Measurements from ENCODE around the gene ZNF654. TPM values are rescaled to one million over a fixed set of nuclear protein-coding genes. Genes with fewer than 3 reads are reported as not detected.

Gene ZNF654
- polyA plus RNA-seq, 1 of the 3 experiments (the other 2 are of a cell fraction), result 1.6 TPM

- peak overlapping the region; percentile 99 for H3K9ac ChIP-seq
- H3K36me3 ChIP-seq (replicated peaks in 1 of 2; ENCODE audit: control insufficient read depth in 1 of 2, insufficient read depth in 2 of 2, low read length in 1 of 2), result peaks cover 10% of the 10 kb centered on the region in 2 experiments
- peak overlapping the region; percentile 98 for H2AFZ ChIP-seq (ENCODE audit: low read depth)
- H3K9me2 ChIP-seq, result no peaks in the 10 kb centered on the region
- peak; percentile 47 for DNase-seq
- H3K4me3 ChIP-seq (ENCODE audit: low read depth in 2 of 2, low read length in 1 of 2), result peak overlapping the region; percentile 98 to 100
- ChIA-PET CTCF (interaction anchor here (0.9 to 1.4 kb wide), 3 partner anchors 10 to 36 kb away, joined by 4 to 6 read pairs (median 5); no protein-coding TSS in a partner anchor), POLR2A (interaction anchor here (1.1 to 1.8 kb wide), 4 partner anchors 14 to 90 kb away, joined by 3 to 17 read pairs (median 4); partner anchors contain the start of genes CGGBP1 and ZNF654)
- peaks cover 6% of the 10 kb centered on the region for H3F3A ChIP-seq (replicated peaks; ENCODE audit: insufficient read depth)
- H4K20me1 ChIP-seq (ENCODE audit: insufficient read depth), result no peaks in the 10 kb centered on the region; the same call in 1 of the 2 replicates
- peaks cover 88% of the 10 kb centered on the region for H3K79me2 ChIP-seq (ENCODE audit: insufficient read depth)
- no peaks in the 10 kb centered on the region for H3K27me3 ChIP-seq (ENCODE audit: insufficient read depth)
- 2% methylated on average over 16 of the region's 16 CpGs for WGBS (ENCODE audit: low lambda C conversion rate)
- H3K27ac ChIP-seq (ENCODE audit: low read depth in 2 of 2, low read length in 1 of 2), result peak overlapping the region; percentile 88 to 97
- TF ChIP-seq CHD2 (IDR thresholded peaks at IDR 0.05; ENCODE audit: low read length, partially characterized antibody) (peak; percentile 35), RCOR1 (IDR thresholded peaks at IDR 0.05; ENCODE audit: low read length) (no peak)
- H3K4me2 ChIP-seq, result peak overlapping the region; percentile 82
- peaks cover 4 to 14% of the 10 kb centered on the region in 2 experiments; a peak in 3 of 4 replicates for H3K4me1 ChIP-seq (ENCODE audit: control insufficient read depth in 1 of 2, insufficient read depth in 2 of 2, low read depth in 1 of 2, low read length in 1 of 2)
- no peaks in the 10 kb centered on the region for H3K9me3 ChIP-seq
These were observed 90.0 kb downstream of the ZNF654 start for GRCh38 chr3:88149101-88149508.

DNA sequence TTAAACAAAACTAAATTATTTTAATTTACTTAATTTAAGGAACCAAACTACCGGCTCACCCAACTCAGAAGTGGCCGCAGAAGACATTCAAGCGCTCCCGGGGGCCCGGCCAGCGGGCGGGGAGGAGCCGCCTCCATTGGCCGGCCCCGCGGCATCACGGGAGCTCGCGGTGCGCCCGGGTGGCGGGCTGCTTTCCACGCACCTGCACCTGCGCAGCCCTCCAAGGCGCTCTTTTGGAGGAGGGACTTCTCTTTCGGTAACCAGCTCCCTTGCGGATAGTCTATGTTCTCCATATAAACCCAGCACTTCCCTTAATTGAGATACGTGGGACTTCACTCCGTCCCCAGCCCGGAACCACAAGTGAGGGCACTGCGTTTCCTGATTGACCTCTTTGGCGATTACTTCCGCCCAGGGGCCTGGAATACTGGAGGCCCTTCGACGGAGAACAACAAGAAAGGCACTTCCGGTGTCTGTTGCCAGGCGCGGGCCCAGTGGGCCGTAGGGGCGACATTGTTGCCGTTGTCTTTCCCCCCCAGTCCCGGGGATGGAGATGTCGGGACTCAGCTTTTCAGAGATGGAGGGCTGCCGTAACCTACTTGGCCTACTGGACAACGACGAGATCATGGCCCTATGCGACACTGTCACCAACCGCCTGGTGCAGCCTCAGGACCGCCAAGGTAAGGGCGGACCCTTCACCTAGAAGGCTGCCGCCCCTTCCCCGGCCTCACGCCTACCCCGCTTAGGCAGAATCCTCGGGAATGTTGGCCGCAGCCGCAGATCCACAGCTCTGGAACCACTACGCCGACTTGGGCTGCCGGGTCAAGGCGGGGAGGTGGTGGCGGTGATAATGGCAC, 90.7 kb downstream of the ZNF654 start, which contains the start of gene C3orf38:
TSS of gene C3orf38 (plus strand) at position 451 of the 854 bp plus-strand sequence. CDS start at position 545, 94 bp downstream.
- Histone ChIP-seq H3K4me3 (ENCODE audit: low read depth in 2 of 2, low read length in 1 of 2) (peak within 1 kb of the TSS; percentile 98 to 100), H3K9me3 (no peaks in the 10 kb centered on the region), H3K27ac (ENCODE audit: low read depth in 2 of 2, low read length in 1 of 2) (peak within 1 kb of the TSS; percentile 88 to 97), H3K4me1 (ENCODE audit: control insufficient read depth in 1 of 2, insufficient read depth in 2 of 2, low read depth in 1 of 2, low read length in 1 of 2) (peaks cover 4 to 14% of the 10 kb centered on the region in 2 experiments; a peak in 3 of 4 replicates), H3K36me3 (replicated peaks in 1 of 2; ENCODE audit: control insufficient read depth in 1 of 2, insufficient read depth in 2 of 2, low read length in 1 of 2) (peaks cover 16 to 17% of the 10 kb centered on the region in 2 experiments), H3K27me3 (ENCODE audit: insufficient read depth) (no peaks in the 10 kb centered on the region), H3F3A (replicated peaks; ENCODE audit: insufficient read depth) (peaks cover 6% of the 10 kb centered on the region), H3K9me2 (no peaks in the 10 kb centered on the region), H3K79me2 (ENCODE audit: insufficient read depth) (peaks cover 91% of the 10 kb centered on the region), H3K9ac (peak within 1 kb of the TSS; percentile 99), H3K4me2 (peak within 1 kb of the TSS; percentile 82), H2AFZ (ENCODE audit: low read depth) (peak within 1 kb of the TSS; percentile 98), H4K20me1 (ENCODE audit: insufficient read depth) (no peaks in the 10 kb centered on the region; the same call in 1 of the 2 replicates)
- DNase-seq, result peak; percentile 88
- ChIA-PET CTCF (interaction anchor here (0.9 to 1.5 kb wide), 5 partner anchors 11 to 36 kb away, joined by 3 to 6 read pairs (median 4); no protein-coding TSS in a partner anchor), POLR2A (interaction anchor here (1.1 to 1.8 kb wide), 4 partner anchors 15 to 91 kb away, joined by 3 to 17 read pairs (median 4); partner anchors contain the start of genes CGGBP1 and ZNF654)
- WGBS (ENCODE audit: low lambda C conversion rate), result under 1% methylated on average over 56 of the region's 57 CpGs
- no peak for TF ChIP-seq RCOR1 (IDR thresholded peaks at IDR 0.05; ENCODE audit: low read length)
- TF ChIP-seq TEAD4 (IDR thresholded peaks at IDR 0.05; ENCODE audit: borderline replicate concordance, insufficient read depth), result no peak
- TF ChIP-seq MXI1 (IDR thresholded peaks at IDR 0.05; ENCODE audit: low read depth, low read length), result peak; percentile 89
- no peak for TF ChIP-seq RAD21 (IDR thresholded peaks at IDR 0.05; ENCODE audit: low read length)
- peak; percentile 95 for TF ChIP-seq GABPA (IDR thresholded peaks at IDR 0.05; ENCODE audit: low read depth)
- no peak for TF ChIP-seq MEF2A (IDR thresholded peaks at IDR 0.05; ENCODE audit: borderline replicate concordance, low read depth)
- TF ChIP-seq REST (IDR thresholded peaks at IDR 0.05; ENCODE audit: low read depth, low read length), result peak; percentile 30; the same call in 1 of the 2 replicates
- TF ChIP-seq ZBTB33 (IDR thresholded peaks at IDR 0.05; ENCODE audit: borderline replicate concordance, low read depth), result no peak
- TF ChIP-seq FOXJ3 (CRISPR knock-in tag; IDR thresholded peaks at IDR 0.05), result no peak; the same call in 1 of the 2 replicates
- TF ChIP-seq FOSL2 (IDR thresholded peaks at IDR 0.05; ENCODE audit: borderline replicate concordance, low read depth), result no peak
- peak; percentile 89 for TF ChIP-seq ELF1 (IDR thresholded peaks at IDR 0.05)
- TF ChIP-seq RXRA (IDR thresholded peaks at IDR 0.05; ENCODE audit: borderline replicate concordance, low read depth), result no peak
- no peak for TF ChIP-seq JUND (IDR thresholded peaks at IDR 0.05)
- TF ChIP-seq EP300 (IDR thresholded peaks at IDR 0.05; ENCODE audit: borderline replicate concordance in 1 of 2, low read depth in 1 of 2, low read length in 1 of 2), result no peak; a peak in 1 of 4 replicates
- no peak for TF ChIP-seq RFX5 (IDR thresholded peaks at IDR 0.05; ENCODE audit: low read length)
- TF ChIP-seq, protein P1, sequence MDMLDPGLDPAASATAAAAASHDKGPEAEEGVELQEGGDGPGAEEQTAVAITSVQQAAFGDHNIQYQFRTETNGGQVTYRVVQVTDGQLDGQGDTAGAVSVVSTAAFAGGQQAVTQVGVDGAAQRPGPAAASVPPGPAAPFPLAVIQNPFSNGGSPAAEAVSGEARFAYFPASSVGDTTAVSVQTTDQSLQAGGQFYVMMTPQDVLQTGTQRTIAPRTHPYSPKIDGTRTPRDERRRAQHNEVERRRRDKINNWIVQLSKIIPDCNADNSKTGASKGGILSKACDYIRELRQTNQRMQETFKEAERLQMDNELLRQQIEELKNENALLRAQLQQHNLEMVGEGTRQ (IDR thresholded peaks at IDR 0.05; ENCODE audit: borderline replicate concordance, low read depth, low read length), result no peak
- peak; percentile 65 for TF ChIP-seq NRF1 (IDR thresholded peaks at IDR 0.05; ENCODE audit: low read depth, low read length)
- TF ChIP-seq NFIC (IDR thresholded peaks at IDR 0.05; ENCODE audit: borderline replicate concordance), result peak; percentile 38; the same call in 1 of the 2 replicates

Data from SK-N-SH (cell line).